Natural killer cell (primary cell): ENCODE results near the gene PBXIP1. TPM values are rescaled to one million over a fixed set of nuclear protein-coding genes. Genes with fewer than 3 reads are reported as not detected.

ENCODE experiments used
- ATAC-seq, 3 donors: fragments of 150-1000 bp in 2 of 3; fragments of 200-7000 bp in 1 of 3; cut with Tn5 transposase; 1 replicate in 1 of 3; 2 replicates in 2 of 3; pipeline ENCODE4 v1.10.0; 2021; ENCODE audit warnings: mild to moderate bottlenecking in 2 of 3, moderate library complexity in 2 of 3
- DNase-seq, 2 donors: peaks; one replicate each; pipeline versions ENCODE4 v3.0.0 to v3.0.0-alpha.2; 2013 to 2021; ENCODE audit warnings: mixed read lengths in 1 of 2
- H3K27ac ChIP-seq: one replicate; pipeline ENCODE4 v1.5.1; 2013; ENCODE audit warnings: mild to moderate bottlenecking, low read length
- H3K27me3 ChIP-seq: one replicate; pipeline ENCODE4 v1.6.1; 2013; ENCODE audit warnings: low read length; ENCODE audit not compliant: control insufficient read depth, insufficient read depth
- H3K36me3 ChIP-seq: one replicate; pipeline ENCODE4 v1.6.1; 2013; ENCODE audit warnings: low read length; ENCODE audit not compliant: control insufficient read depth, insufficient read depth
- H3K4me1 ChIP-seq: one replicate; pipeline ENCODE4 v1.6.1; 2013; ENCODE audit warnings: low read length; ENCODE audit not compliant: control insufficient read depth, insufficient read depth
- H3K4me3 ChIP-seq: one replicate; pipeline ENCODE4 v1.5.1; 2013; ENCODE audit warnings: low read length
- H3K9me3 ChIP-seq: one replicate; pipeline ENCODE4 v1.6.1; 2013; ENCODE audit warnings: low read length; ENCODE audit not compliant: control insufficient read depth, insufficient read depth
- H3K27ac Mint-ChIP-seq, 2 donors: one replicate each; pipeline ENCODE4 v1.8.0; 2022; ENCODE audit warnings: mild to moderate bottlenecking in 2 of 2, mixed read lengths in 2 of 2, moderate library complexity in 1 of 2
- H3K27me3 Mint-ChIP-seq, 2 donors: one replicate each; pipeline ENCODE4 v1.8.0; 2022; ENCODE audit warnings: low read depth in 2 of 2, mixed read lengths in 2 of 2
- H3K36me3 Mint-ChIP-seq: one replicate; pipeline ENCODE4 v1.8.0; 2022; ENCODE audit warnings: mixed read lengths
- H3K4me1 Mint-ChIP-seq, 2 donors: one replicate each; pipeline ENCODE4 v1.8.0; 2022; ENCODE audit warnings: mixed read lengths in 2 of 2
- H3K4me3 Mint-ChIP-seq: one replicate; pipeline ENCODE4 v1.8.0; 2022; ENCODE audit warnings: mild to moderate bottlenecking, moderate library complexity, mixed read lengths
- H3K9me3 Mint-ChIP-seq, 2 donors: one replicate each; pipeline ENCODE4 v1.8.0; 2022; ENCODE audit warnings: mixed read lengths in 2 of 2
- WGBS: methylation state at CpG from one replicate; pipeline ENCODE4 v1.1.7; 2013; ENCODE audit warnings: missing lambda C conversion rate; ENCODE audit not compliant: insufficient coverage; 5-methylcytosine and 5-hydroxymethylcytosine counted together
- intact Hi-C: fragments of 100-400 bp; cut with micrococcal nuclease; formaldehyde crosslinking; loops from one replicate; pipeline ENCODE4 v1.14.2; 2022
- total RNA-seq, 4 donors: library from RNA; stranded (reverse); fragments of 120-200 nt in 1 of 4; gene quantifications; one replicate each; pipeline versions ENCODE4 v1.2.3 to v1.2.4, GENCODE V29; 2013 to 2022
- TF ChIP-seq, protein P1 (sequence below): fragments of 200-600 bp; IDR thresholded peaks from one replicate; pipeline ENCODE4 v1.8.0; 2022; ENCODE audit warnings: antibody characterized with exemption

Gene PBXIP1
- total RNA-seq, 3 donors from 2014 or later (not counting 1 experiment from before 2014, with no cell fraction given): 158 to 200 (median 197) TPM

DNA sequence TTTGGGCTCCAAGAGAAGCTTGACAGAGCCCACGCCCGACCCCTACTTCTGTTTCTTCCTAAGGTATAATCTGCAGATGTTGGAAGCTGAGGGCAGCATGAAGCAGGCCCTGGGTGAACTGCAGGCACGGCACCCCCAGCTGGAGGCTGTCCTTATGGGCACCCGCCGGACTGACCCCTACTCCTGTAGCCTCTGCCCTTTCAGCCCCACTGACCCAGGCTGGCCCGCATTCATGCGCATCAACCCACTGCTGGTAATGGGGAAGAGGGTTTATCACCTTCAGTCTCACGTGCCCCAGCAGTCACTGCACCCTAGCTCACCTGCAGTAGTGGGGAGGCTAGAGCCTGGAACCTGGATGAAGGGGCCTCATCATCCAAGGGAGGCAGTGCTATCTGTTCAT, 34.4 kb upstream of the PBXIP1 start:
- no peak for ATAC-seq
- H3K27ac ChIP-seq: no peak overlapping the region
- no peaks in the 10 kb centered on the region for H3K27me3 ChIP-seq
- H3K27ac Mint-ChIP-seq: no peak overlapping the region
- peaks cover 41% of the 10 kb centered on the region for H3K36me3 ChIP-seq
- no peaks in the 10 kb centered on the region for H3K27me3 Mint-ChIP-seq
- intact Hi-C loops: no loop called here
- no peaks in the 10 kb centered on the region for H3K9me3 Mint-ChIP-seq
- WGBS: 95% methylated on average over 8 of the region's 8 CpGs
- TF ChIP-seq, protein P1, sequence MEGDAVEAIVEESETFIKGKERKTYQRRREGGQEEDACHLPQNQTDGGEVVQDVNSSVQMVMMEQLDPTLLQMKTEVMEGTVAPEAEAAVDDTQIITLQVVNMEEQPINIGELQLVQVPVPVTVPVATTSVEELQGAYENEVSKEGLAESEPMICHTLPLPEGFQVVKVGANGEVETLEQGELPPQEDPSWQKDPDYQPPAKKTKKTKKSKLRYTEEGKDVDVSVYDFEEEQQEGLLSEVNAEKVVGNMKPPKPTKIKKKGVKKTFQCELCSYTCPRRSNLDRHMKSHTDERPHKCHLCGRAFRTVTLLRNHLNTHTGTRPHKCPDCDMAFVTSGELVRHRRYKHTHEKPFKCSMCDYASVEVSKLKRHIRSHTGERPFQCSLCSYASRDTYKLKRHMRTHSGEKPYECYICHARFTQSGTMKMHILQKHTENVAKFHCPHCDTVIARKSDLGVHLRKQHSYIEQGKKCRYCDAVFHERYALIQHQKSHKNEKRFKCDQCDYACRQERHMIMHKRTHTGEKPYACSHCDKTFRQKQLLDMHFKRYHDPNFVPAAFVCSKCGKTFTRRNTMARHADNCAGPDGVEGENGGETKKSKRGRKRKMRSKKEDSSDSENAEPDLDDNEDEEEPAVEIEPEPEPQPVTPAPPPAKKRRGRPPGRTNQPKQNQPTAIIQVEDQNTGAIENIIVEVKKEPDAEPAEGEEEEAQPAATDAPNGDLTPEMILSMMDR: no peak
- H3K4me1 ChIP-seq: no peaks in the 10 kb centered on the region
- H3K4me3 ChIP-seq: no peak overlapping the region
- no peaks in the 10 kb centered on the region for H3K36me3 Mint-ChIP-seq
- peaks cover 4 to 18% of the 10 kb centered on the region in 2 donors for H3K4me1 Mint-ChIP-seq
- H3K9me3 ChIP-seq: no peaks in the 10 kb centered on the region
- no peak for DNase-seq
- no peak overlapping the region for H3K4me3 Mint-ChIP-seq

DNA sequence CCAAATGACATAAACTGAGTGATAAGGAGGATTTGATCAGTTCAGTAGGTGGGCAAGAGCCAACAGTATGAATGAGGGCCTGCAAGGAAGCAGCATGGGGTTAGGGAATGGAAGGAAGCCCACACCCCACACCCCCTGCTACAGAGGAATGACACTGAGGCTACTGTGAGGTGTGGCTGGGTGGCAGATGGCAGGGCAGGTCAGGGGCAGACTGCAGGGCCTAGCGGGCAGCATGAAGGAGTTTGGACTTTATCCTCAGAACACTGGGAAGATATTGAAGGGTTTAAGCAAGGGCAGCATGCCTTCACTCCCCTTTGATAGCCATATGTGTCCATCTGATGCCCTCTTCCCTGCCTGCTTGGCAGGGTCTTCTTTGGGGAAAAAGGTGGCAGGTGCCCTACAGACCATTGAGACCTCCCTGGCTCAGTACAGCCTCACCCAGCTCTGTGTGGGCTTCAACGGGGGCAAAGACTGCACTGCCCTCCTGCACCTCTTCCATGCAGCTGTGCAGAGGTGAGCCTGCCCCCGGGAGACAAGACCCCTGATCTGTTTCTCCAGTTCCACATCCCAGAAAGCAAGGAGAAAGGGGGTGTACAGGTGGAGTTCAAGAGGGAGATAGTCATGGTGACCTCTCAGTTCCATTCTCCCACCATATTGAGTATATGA, 33.4 kb upstream of the PBXIP1 start:
- no peak overlapping the region for H3K27ac ChIP-seq
- H3K9me3 Mint-ChIP-seq: no peaks in the 10 kb centered on the region
- H3K4me3 ChIP-seq: no peak overlapping the region
- 100% methylated on average over 2 of the region's 3 CpGs for WGBS
- TF ChIP-seq, protein P1: no peak
- ATAC-seq (no peak), DNase-seq (no peak)
- no peak overlapping the region for H3K4me3 Mint-ChIP-seq
- no peaks in the 10 kb centered on the region for H3K27me3 ChIP-seq
- intact Hi-C loops: no loop called here
- H3K4me1 ChIP-seq: peaks cover under 1% of the 10 kb centered on the region
- no peaks in the 10 kb centered on the region for H3K27me3 Mint-ChIP-seq
- H3K36me3 Mint-ChIP-seq: no peaks in the 10 kb centered on the region
- no peak overlapping the region for H3K27ac Mint-ChIP-seq
- peaks cover 4 to 18% of the 10 kb centered on the region in 2 donors for H3K4me1 Mint-ChIP-seq
- no peaks in the 10 kb centered on the region for H3K9me3 ChIP-seq
- peaks cover 41% of the 10 kb centered on the region for H3K36me3 ChIP-seq

DNA sequence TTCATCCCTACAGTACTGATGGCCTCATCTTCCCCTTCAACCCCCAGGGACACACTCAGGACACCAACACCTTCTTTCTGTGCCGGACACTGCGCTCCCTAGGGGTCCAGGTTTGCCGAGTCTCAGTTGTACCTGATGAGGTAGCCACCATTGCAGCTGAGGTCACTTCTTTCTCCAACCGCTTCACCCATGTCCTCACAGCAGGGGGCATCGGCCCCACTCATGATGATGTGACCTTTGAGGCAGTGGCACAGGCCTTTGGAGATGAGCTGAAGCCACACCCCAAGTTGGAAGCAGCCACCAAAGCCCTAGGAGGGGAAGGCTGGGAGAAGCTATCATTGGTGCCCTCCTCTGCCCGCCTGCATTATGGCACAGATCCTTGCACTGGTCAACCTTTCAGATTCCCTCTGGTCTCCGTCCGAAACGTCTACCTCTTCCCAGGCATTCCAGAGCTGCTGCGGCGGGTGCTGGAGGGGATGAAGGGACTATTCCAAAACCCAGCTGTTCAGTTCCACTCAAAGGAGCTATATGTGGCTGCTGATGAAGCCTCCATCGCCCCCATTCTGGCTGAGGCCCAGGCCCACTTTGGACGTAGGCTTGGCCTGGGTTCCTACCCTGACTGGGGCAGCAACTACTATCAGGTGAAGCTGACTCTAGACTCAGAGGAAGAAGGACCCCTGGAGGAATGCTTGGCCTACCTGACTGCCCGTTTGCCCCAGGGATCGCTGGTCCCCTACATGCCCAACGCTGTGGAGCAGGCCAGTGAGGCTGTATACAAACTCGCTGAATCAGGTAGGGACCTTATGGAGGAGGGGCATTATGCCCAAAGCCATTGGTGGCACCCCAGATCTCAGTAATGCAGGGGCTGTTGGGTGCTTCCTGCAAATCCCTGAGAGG, 32.4 kb upstream of the PBXIP1 start:
- Histone ChIP-seq H3K27ac (no peak overlapping the region), H3K36me3 (peaks cover 41% of the 10 kb centered on the region), H3K4me3 (no peak overlapping the region), H3K27me3 (no peaks in the 10 kb centered on the region), H3K9me3 (no peaks in the 10 kb centered on the region), H3K4me1 (peaks cover 11% of the 10 kb centered on the region)
- Mint-ChIP-seq H3K4me1 (peaks cover 4 to 24% of the 10 kb centered on the region in 2 donors), H3K36me3 (no peaks in the 10 kb centered on the region), H3K9me3 (no peaks in the 10 kb centered on the region), H3K27me3 (no peaks in the 10 kb centered on the region), H3K4me3 (no peak overlapping the region), H3K27ac (no peak overlapping the region)
- DNase-seq (peak in 1 of 2 donors; percentile 37), ATAC-seq (no peak)
- TF ChIP-seq, protein P1: no peak
- WGBS: 95% methylated on average over 17 of the region's 17 CpGs
- intact Hi-C loops: no loop called here
